CD4-positive, alpha-beta T cell treated with Interleukin-12 subunit alpha and Interleukin-12 subunit beta, for 1 hour (primary cell): Measurements from ENCODE around the gene MACO1.

Experiments
- DNase-seq: peaks from one replicate; pipeline ENCODE4 v3.0.0-alpha.2; 2020

MACO1 gene

DNA sequence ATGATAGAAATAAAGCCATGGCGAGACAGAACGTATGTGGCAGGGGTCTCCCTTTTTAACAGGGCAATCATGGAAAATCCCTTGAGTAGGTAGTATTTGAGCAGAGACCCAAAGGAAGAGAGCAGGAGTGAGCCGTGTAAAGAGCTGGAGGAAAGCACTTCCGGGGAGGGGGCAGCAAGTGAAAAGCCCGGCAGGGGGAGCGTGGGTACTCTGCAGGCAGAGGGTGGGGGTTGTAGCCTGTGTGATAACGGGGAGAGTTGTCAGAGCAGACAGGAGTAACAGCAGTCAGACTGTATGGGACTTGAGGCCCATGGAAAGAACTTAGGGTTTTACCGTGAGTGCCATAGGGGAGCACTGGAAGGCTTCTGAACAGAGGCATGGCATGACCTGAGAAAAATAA lies 61.6 kb downstream of the MACO1 start:
- no peak for DNase-seq

DNA sequence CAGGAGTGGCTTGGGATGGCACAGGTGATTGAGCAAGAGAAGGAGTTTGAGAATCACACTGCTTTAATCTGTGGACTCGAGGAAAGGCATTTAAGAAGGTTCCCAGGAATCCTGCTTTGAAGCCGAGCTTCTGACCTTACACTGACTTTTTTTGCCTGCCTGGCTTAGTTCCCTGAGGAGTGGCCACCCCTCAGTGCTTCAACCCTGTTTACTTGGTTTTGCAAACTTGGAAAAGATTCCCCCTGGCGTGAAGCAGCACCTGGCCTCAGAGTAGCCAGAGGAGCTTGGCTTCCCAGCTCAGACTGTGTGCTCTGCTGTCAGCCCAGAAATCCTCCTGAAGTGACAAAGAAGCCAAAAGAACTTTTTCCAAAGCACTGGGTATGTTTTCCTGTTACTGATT lies 64.3 kb downstream of the MACO1 start:
- DNase-seq = no peak

GRCh38 chr1:25500694-25501093 lies 70.0 kb downstream of the MACO1 start:
- DNase-seq = no peak

DNA sequence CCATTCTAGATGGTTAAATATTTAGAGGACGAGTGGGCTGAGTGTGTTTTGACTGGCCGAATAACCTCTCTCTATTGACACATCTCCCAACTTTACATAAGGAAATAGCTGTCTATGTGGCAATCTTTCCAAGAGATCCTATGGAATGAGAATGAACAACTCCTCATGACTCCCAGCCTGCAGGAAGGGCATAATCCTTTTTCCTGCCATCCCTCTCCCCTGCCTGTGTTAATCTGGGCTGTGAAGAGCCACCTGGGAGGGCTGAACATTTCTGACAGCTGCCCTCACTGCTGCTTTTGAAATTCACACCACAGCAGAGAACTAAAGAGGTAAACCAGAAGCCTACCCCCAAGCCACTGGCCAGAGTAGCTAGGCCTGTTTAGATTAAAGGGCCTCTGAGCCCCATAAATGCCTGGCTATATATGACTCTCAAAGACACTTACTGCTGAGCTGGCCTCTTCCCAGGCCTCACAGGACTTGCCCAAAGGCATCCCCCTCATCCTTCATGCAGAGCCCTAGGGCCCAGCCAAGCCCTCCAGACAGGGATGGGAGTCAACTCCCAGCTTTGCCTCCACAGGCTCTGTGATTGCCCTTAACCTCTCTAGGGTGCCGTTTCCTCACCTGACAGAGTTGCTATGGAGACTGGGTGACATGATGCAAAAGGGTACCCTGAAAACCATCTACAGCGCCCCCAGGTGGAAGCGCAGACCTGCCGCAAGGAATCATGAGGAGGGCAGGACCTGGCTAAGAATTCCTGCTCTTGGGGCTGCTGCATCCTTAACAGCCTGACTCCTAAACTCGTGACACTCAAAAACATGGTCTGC lies 70.8 kb downstream of the MACO1 start:
- peak; percentile 12 for DNase-seq

DNA sequence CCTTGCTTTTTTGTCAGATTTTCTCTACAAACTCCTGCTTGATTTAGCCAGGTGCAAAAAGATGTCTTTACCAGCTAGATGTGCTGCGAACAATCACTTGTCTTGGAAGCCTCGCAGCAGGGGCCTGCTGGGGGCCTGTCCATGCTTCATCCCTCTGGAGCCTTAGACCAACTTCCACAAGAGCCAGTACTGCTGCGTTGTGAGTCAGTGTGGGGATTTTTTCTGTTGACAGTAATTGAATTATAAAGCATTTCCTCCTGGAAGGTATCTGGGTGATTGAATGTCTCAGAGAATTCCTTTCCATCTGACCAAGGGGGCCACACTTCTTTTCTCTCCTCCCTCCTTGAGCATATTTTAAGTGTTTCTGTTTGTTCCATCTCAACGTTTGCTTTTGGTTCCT lies 72.3 kb downstream of the MACO1 start:
- no peak for DNase-seq

DNA sequence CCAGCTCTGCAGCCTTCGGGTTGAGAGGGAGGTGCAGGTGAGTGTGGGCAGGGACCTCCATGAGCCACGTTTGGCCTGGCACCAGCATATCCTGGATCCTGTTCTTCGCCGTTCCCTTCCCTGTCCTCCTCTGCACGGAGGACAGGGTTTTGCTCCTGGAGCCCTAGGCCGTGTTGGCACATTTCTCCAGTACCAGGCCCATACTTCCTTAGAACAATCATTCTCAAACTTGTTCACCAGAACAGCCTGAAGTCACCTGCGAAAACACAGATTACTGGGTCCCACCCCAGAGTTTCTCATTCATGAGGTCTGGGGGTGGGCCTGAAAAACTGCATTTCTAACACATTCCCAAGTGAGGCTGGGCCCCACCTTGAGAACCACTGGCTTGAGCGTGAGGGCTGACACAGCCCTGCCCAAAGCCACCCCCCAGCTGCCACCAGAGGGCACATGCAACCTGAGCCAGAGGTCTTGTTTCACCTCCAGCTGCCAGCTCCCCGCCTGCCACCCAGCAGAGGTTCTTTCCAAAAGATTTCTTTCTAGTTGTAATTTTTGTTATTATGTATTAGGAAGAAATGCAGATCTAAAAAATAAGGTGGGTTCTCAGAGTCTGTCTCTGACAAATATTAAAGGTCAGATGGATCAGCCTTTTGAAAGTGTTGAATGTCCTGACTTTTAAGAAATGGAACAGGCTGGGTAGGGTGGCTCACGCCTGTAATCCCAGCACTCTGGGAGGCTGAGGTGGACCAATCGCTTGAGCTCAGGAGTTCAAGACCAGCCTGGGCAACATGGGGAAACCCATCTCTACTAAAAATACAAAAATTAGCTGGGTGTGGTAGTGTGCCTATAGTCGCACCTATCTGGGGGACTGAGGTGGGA lies 73.1 kb downstream of the MACO1 start:
- DNase-seq = peak; percentile 73

GRCh38 chr1:25504706-25505595 lies 74.3 kb downstream of the MACO1 start:
- no peak for DNase-seq

DNA sequence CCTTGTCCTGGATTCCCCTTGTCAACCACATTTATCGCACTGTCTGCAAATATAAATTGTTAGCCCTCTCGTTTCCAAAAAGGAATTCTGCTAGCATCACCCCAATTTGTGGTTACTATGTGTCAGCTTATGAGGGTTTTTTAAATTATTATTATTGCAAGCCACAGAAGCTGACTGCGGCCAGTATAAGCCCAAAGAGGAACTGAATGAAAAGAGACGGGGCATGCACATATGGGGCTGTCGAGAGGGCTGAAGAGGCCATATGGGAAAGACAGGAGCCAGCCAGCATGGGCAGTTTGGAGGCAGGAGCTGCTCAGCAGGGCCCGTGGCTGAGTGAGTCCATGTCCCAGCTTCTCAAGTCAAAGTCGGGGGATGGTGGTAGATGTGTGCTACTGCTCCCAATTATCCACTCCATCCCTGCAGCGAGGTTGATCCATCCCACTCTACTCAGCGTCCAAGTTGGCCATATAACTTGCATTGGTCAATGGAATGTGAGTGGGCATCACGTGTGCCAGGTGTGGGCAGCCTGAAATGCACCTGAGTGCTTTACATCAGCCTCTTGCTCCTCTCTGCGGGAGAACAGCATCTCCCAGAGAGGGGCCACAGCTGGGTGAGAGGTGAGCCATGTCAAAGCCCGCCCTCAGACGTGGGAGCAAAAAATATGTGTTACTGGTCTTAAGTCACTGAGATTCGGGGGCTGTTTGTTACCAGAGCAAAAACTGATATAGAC lies 75.1 kb downstream of the MACO1 start:
- DNase-seq = no peak

GRCh38 chr1:25506566-25507463 lies 76.1 kb downstream of the MACO1 start:
- peak; percentile 34 for DNase-seq

DNA sequence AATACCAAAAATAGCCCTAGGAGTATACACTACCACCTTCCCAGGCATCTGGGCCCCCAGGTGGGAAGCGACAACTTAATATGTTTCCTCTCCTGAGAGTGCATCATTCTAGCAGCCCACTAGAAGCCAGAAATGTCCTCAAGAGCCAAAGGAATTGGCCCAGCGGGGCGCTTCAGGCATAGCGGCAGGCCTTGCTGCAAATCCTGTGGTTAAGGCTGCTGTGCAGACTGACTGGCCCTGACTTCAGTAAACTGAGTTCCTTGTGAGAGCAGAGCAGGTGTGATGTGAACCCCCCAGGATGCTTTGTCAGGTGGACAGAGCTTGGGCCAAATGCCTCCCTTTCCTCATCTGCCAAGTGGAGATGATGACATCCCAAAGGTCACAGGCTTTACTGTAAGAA lies 83.0 kb downstream of the MACO1 start:
- no peak for DNase-seq

DNA sequence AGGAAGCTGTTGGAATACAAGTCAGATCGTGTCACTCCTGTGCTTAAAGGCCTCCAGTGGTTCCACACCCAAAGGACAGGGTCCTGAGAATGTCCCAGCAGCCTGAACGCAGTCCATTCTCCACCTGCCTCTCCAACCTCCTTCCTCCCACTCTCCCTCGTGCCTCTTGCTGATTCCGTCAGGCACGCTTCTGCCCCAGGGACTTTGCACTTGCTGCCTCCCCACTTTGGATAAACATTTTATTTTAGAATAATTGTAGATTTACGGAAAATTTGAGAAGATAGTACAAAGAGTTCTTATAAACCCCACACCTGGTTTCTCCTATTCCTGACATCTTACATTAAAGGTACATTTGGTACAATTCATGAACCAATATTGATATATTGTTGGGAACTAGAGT lies 84.3 kb downstream of the MACO1 start:
- DNase-seq = no peak

DNA sequence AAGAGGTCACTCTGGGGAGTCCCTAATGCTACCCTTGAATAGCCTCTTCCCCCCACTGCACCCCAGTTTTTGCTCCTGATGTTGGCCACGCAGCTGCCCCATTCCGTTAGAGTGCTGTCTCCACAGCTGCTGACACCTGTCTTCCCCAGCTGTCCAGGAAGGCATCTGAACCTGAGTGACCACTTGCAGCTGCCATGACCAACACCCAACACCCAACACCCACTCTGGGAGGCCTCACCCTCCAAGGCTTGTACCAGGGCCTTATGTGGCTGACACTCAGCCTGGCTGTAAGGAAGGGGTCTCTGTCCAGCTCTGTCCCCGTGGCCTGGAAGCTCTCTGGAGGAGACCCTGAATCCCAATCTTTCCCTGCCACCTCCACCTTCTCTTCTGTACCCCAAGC lies 86.0 kb downstream of the MACO1 start:
- no peak for DNase-seq

GRCh38 chr1:25517476-25518394 lies 87.0 kb downstream of the MACO1 start:
- DNase-seq = no peak

- no peak for DNase-seq
These were observed 88.9 kb downstream of the MACO1 start for GRCh38 chr1:25519624-25520023.

DNA sequence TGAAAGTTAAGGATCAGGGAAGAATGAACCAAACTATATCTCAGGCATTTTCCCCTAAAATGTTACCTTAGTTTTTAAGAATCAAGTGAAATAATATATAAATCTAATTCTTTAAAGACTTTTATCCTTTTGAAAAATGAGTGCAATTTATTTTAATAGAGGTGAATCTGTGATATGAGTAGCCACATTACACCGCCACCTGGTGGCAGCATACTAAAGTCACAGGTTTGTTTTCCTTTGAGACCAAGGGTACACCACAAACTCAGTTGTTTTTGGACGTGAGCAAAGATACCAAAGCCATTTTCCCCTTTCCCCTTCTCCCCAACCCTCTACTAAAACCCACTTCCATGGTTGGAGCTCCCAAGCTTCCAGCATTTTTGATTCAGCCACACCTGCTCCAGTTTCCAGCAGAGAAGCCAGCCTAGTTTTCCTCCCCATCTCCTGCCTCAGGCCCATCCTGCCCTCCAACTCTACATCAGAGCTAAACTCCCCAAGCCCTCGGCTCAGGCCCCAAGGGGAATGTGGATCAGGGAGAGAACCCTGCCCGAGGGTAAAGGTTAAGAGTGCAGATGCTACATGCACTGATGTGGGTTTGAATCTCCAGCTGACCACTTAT lies 89.9 kb downstream of the MACO1 start:
- peak; percentile 73 for DNase-seq

GRCh38 chr1:25522031-25522655 lies 91.4 kb downstream of the MACO1 start:
- no peak for DNase-seq

DNA sequence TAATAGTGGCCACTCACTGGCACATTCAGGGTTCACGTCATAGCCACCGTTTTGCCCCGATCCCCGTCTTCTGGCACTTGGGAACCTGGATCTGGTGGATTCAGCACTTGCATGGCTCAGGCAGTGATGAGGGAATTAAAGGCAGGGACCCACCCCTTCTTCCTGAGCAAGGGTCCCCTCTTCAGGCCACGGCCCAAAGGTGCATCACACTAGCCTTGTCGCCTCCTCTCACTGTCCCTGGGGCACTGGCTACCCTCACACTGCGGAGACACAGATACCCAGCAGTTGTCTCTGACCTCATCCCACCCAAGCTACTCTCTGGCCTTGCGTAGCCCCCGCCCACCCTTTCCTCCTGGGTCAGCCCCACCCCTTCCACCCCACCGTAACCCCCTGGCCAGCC lies 92.8 kb downstream of the MACO1 start:
- DNase-seq = no peak

- no peak for DNase-seq
These were observed 94.1 kb downstream of the MACO1 start for GRCh38 chr1:25524568-25525360.
